Stomach (tissue), 9 donors: Measurements from ENCODE around the gene SLC9A4. TPM values are rescaled to one million over a fixed set of nuclear protein-coding genes. Genes with fewer than 3 reads are reported as not detected.
A peak's percentile ranks its signal among the peaks of the same experiment; 100 is the strongest.

ENCODE experiments used
- DNase-seq, 2 donors: peaks; one replicate each; pipeline versions ENCODE4 v3.0.0 to v3.0.0-alpha.2; 2013 to 2019
- H3K27ac ChIP-seq, 5 donors: fragments of 200-600 bp in 4 of 5; sonication (generic) in 4 of 5; one replicate each; pipeline ENCODE4 v1.5.1; 2013 to 2019; ENCODE audit warnings: mild to moderate bottlenecking in 1 of 5, moderate library complexity in 1 of 5
- H3K27me3 ChIP-seq, 3 donors: fragments of 200-600 bp; sonication (generic); one replicate each; pipeline ENCODE4 v1.5.1; 2017 to 2019; ENCODE audit warnings: mixed run types in 1 of 3
- H3K36me3 ChIP-seq, 4 donors: fragments of 200-600 bp; sonication (generic); 1 replicate in 3 of 4; 2 replicates in 1 of 4; pipeline ENCODE4 v1.5.1; 2016 to 2019
- H3K4me1 ChIP-seq, 4 donors: fragments of 200-600 bp; sonication (generic); one replicate each; pipeline ENCODE4 v1.5.1; 2016 to 2019
- H3K4me3 ChIP-seq, 4 donors: fragments of 200-600 bp; sonication (generic) in 3 of 4; one replicate each; pipeline ENCODE4 v1.5.1; 2016 to 2019; ENCODE audit warnings: mild to moderate bottlenecking in 1 of 4
- H3K9me3 ChIP-seq, 4 donors: fragments of 200-600 bp; sonication (generic); one replicate each; pipeline ENCODE4 v1.5.1; 2016 to 2019
- EP300 ChIP-seq: sonication (generic); formaldehyde crosslinking; IDR thresholded peaks from one replicate; pipeline ENCODE4 v1.6.1; 2017; ENCODE audit warnings: antibody characterized with exemption
- POLR2A ChIP-seq, 4 donors: fragments of 450-650 bp; IDR thresholded peaks; one replicate each; pipeline ENCODE4 v1.6.1; 2016; ENCODE audit warnings: antibody characterized with exemption in 4 of 4, control low read depth in 2 of 4, mild to moderate bottlenecking in 1 of 4, moderate library complexity in 1 of 4
- POLR2AphosphoS5 ChIP-seq, 3 donors: sonication (generic); formaldehyde crosslinking; IDR thresholded peaks; one replicate each; pipeline ENCODE4 v1.6.1; 2016; ENCODE audit warnings: antibody characterized with exemption in 3 of 3
- WGBS, 5 donors: extraction: QIAGEN DNeasy Blood & Tissue Kit in 3 of 5; methylation state at CpG; one replicate each; pipeline versions ENCODE4 v1.1.5 to v1.1.7; 2013 to 2018; 5-methylcytosine and 5-hydroxymethylcytosine counted together
- intact Hi-C: fragments of 100-400 bp; cut with DNase I; formaldehyde crosslinking; loops from one replicate; pipeline ENCODE4 v1.15.1; 2023; ENCODE audit warnings: low total_unique reads
- polyA plus RNA-seq, 3 donors: library from polyadenylated mRNA; stranded (reverse); fragments of 200-250 nt; gene quantifications; one replicate each; pipeline ENCODE4 v1.2.3, GENCODE V29; 2013
- total RNA-seq, 5 donors: library from RNA; depleted of rRNA; stranded (reverse); fragments of >200 nt; gene quantifications; one replicate each; pipeline versions ENCODE4 v1.1.0 to v1.2.3, GENCODE V29; 2014 to 2016
- TF ChIP-seq, protein P1 (sequence below), 7 experiments: fragments of 450-650 bp in 4 of 7; fragments of 200-600 bp in 3 of 7; sonication (generic) in 3 of 7; IDR thresholded peaks; one replicate each; pipeline ENCODE4 v1.5.1; 2016 to 2019; ENCODE audit warnings: antibody characterized with exemption in 7 of 7, control low read depth in 2 of 7, mild to moderate bottlenecking in 1 of 7
- donor health status: healthy with polysubstance abuse.
- donor health status: Bipolar disorder and iron deficiency.
- donor health status: healthy.

The SLC9A4 gene
- total and polyA plus RNA-seq, 8 donors, result 4.7 to 143 (median 92.4) TPM; not detected in 1

DNA sequence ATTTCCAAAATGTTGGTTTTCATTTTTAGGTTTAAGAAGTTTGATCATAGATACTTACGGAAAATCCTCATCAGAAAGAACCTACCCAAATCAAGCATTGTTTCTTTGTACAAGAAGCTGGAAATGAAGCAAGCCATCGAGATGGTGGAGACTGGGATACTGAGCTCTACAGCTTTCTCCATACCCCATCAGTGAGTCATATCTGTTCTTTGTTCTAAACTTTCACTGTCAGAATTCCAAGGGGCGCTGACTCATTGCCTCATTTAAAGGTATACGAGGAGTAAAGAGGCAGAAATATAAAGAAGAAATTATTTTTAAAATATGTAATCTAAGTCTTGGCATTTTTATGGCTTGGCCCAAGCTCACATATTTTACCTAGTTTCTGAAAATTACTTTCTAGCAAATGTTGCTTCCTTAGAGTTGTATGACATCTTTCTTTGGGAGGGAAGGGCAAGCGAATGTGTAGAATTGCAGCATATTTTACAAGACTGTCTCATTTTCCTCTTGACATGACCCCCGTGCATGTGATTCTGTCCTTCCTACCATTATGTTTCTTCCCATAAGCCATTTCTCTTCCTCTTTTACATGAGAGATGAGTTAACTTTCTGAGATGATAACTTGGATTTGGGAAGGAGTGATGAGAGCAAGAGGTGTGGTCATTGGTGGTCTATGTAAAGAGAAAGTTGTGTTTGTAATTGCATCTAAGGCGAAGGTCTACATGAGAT is 41.2 kb downstream of the SLC9A4 start:
- WGBS, 5 donors, result 64 to 68% (median 66%) methylated on average over 7 of the region's 7 CpGs
- DNase-seq, result peak; percentile 46 to 56
- Histone ChIP-seq H3K4me1 (peaks cover 0 to 69% (median 3%) of the 10 kb centered on the region in 4 donors), H3K36me3 (peaks cover 0 to 1% (median 0%) of the 10 kb centered on the region in 4 donors), H3K27ac (peak overlapping the region in 4 of 5 donors; percentile 7 to 64 (median 50)), H3K27me3 (no peaks in the 10 kb centered on the region), H3K4me3 (no peak overlapping the region), H3K9me3 (no peaks in the 10 kb centered on the region)
- peak in 2 of 3 donors; percentile 31 to 37 for TF ChIP-seq POLR2AphosphoS5 (IDR thresholded peaks at IDR 0.05)
- TF ChIP-seq, protein P1, sequence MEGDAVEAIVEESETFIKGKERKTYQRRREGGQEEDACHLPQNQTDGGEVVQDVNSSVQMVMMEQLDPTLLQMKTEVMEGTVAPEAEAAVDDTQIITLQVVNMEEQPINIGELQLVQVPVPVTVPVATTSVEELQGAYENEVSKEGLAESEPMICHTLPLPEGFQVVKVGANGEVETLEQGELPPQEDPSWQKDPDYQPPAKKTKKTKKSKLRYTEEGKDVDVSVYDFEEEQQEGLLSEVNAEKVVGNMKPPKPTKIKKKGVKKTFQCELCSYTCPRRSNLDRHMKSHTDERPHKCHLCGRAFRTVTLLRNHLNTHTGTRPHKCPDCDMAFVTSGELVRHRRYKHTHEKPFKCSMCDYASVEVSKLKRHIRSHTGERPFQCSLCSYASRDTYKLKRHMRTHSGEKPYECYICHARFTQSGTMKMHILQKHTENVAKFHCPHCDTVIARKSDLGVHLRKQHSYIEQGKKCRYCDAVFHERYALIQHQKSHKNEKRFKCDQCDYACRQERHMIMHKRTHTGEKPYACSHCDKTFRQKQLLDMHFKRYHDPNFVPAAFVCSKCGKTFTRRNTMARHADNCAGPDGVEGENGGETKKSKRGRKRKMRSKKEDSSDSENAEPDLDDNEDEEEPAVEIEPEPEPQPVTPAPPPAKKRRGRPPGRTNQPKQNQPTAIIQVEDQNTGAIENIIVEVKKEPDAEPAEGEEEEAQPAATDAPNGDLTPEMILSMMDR (IDR thresholded peaks at IDR 0.05), result no peak
- intact Hi-C loops, result no loop called here

GRCh38 chr2:102515851-102516250 is 42.8 kb downstream of the SLC9A4 start:
- H3K36me3 ChIP-seq, result no peaks in the 10 kb centered on the region
- peak overlapping the region in 4 of 5 donors; percentile 15 to 72 (median 42) for H3K27ac ChIP-seq
- H3K4me3 ChIP-seq, result no peak overlapping the region
- intact Hi-C loops, result no loop called here
- H3K9me3 ChIP-seq, result no peaks in the 10 kb centered on the region
- H3K4me1 ChIP-seq, result peaks cover 0 to 65% (median 3%) of the 10 kb centered on the region in 4 donors
- no peak for TF ChIP-seq POLR2A (IDR thresholded peaks at IDR 0.05)
- TF ChIP-seq, protein P1 (IDR thresholded peaks at IDR 0.05), result no peak
- TF ChIP-seq EP300, result no peak
- no peak for TF ChIP-seq POLR2AphosphoS5 (IDR thresholded peaks at IDR 0.05)
- H3K27me3 ChIP-seq, result no peaks in the 10 kb centered on the region
- no peak for DNase-seq
- 30 to 52% (median 43%) methylated on average over 5 of the region's 5 CpGs for WGBS, 5 donors

GRCh38 chr2:102518170-102518569 is 45.1 kb downstream of the SLC9A4 start:
- no peaks in the 10 kb centered on the region for H3K9me3 ChIP-seq
- H3K4me3 ChIP-seq, result no peak overlapping the region
- 21 to 36% (median 33%) methylated on average over 3 of the region's 3 CpGs for WGBS, 5 donors
- intact Hi-C loops, result no loop called here
- H3K4me1 ChIP-seq, result peaks cover 0 to 55% (median 5%) of the 10 kb centered on the region in 4 donors
- H3K27me3 ChIP-seq, result no peaks in the 10 kb centered on the region
- TF ChIP-seq EP300 (no peak), POLR2A (IDR thresholded peaks at IDR 0.05) (no peak), POLR2AphosphoS5 (IDR thresholded peaks at IDR 0.05) (peak in 2 of 3 donors; percentile 66 to 75)
- TF ChIP-seq, protein P1 (IDR thresholded peaks at IDR 0.05), result peak in 1 of 7 experiments; percentile 13
- H3K36me3 ChIP-seq, result no peaks in the 10 kb centered on the region
- H3K27ac ChIP-seq, result peak overlapping the region; percentile 14 to 86 (median 41)
- DNase-seq, result no peak

- intact Hi-C loops, result no loop called here
- H3K27ac ChIP-seq, result peak overlapping the region; percentile 30 to 75 (median 62)
- no peaks in the 10 kb centered on the region for H3K27me3 ChIP-seq
- no peak overlapping the region for H3K4me3 ChIP-seq
- WGBS, 5 donors, result 15 to 36% (median 27%) methylated on average over 2 of the region's 2 CpGs
- no peaks in the 10 kb centered on the region for H3K36me3 ChIP-seq
- peaks cover 0 to 48% (median 7%) of the 10 kb centered on the region in 4 donors for H3K4me1 ChIP-seq
- TF ChIP-seq, protein P1 (IDR thresholded peaks at IDR 0.05), result peak in 5 of 7 experiments; percentile 18 to 42 (median 37)
- no peak for TF ChIP-seq EP300
- TF ChIP-seq POLR2AphosphoS5 (IDR thresholded peaks at IDR 0.05), result peak in 1 of 3 donors; percentile 5
- DNase-seq, result peak; percentile 47 to 69
- no peaks in the 10 kb centered on the region for H3K9me3 ChIP-seq
Measured at GRCh38 chr2:102520009-102520408, 47.0 kb downstream of the SLC9A4 start.
